GM13977 (cell line): Measurements from ENCODE around the gene PRKCA.

Experiments used
- DNase-seq: peaks from one replicate; pipeline ENCODE4 v3.0.0; 2012; ENCODE audit warnings: low spot score
- in situ Hi-C: fragments of 300-500 bp; cut with MboI; formaldehyde crosslinking; loops from one replicate; pipeline ENCODE4 v1.12.0; 2022; ENCODE audit warnings: low sequenced_read_pairs, low pct_unique_long_range_greater_than_20kb, mixed read lengths, inconsistent platforms; ENCODE audit not compliant: unreplicated experiment
- TF ChIP-seq, protein P1 (sequence below): IDR thresholded peaks from 2 replicates; pipeline ENCODE4 v1.5.1; 2012; ENCODE audit warnings: mild to moderate bottlenecking, control low read depth; ENCODE audit not compliant: insufficient read depth; ENCODE audit errors: extremely low read depth, missing control alignments

The PRKCA gene

DNA sequence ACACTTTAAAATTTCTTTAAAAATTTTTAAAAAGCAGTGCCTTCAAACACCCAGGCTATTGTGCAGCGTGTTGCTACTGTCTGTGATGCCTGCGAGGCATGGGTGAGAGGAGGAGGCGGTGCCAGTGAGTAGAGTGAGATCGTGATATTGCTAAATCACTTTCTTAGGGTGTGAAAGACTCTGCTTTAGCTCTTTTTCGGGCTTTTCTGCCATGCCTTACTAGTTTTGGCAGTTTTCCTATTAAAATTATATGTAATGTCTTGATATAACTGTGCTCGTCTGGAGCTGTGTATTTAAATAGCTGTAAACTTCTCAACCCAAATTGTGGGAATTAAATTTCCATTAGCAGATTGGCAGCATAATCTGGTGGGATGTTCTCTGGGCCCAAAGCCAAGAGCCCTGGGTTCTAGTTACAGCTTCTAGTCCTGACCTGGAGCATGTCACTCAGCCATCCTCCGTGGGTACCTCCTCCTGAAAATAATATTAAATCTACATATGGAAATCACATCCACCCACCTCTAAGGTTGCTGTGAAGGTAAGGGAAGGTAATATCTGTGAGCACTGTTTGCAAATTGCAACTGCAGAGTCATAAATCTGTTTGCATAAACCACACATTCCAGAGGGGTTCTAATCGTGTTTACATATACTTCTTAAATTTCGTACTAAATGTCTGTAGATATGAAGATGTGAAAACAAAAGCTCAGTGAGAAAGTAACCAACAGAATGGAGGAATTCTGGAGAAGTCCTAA lies 268.2 kb downstream of the PRKCA start:
- DNase-seq: no peak
- in situ Hi-C loops: loop anchor here (25.0 kb wide), 1 partner anchor 308 kb away; no protein-coding TSS in a partner anchor
- TF ChIP-seq, protein P1, sequence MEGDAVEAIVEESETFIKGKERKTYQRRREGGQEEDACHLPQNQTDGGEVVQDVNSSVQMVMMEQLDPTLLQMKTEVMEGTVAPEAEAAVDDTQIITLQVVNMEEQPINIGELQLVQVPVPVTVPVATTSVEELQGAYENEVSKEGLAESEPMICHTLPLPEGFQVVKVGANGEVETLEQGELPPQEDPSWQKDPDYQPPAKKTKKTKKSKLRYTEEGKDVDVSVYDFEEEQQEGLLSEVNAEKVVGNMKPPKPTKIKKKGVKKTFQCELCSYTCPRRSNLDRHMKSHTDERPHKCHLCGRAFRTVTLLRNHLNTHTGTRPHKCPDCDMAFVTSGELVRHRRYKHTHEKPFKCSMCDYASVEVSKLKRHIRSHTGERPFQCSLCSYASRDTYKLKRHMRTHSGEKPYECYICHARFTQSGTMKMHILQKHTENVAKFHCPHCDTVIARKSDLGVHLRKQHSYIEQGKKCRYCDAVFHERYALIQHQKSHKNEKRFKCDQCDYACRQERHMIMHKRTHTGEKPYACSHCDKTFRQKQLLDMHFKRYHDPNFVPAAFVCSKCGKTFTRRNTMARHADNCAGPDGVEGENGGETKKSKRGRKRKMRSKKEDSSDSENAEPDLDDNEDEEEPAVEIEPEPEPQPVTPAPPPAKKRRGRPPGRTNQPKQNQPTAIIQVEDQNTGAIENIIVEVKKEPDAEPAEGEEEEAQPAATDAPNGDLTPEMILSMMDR: no peak

DNA sequence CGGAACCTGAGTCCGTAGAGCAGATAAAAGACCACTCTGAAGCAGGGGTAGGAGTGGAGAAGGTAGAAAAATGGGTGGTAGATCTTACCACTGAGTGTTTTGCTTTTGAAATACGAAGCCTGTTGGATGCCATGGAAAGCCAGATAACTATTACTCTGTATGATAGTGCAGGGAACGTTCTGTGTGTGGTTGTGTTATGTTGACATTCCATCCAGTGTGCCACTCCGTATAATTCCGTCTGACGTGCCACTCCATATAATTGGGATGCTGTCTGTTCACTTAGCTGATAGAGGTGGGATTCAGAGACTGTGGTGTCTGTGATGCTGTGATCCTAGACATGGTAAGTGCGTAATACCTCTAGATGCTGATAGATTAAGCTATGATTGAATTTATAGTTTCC lies 269.3 kb downstream of the PRKCA start:
- TF ChIP-seq, protein P1: no peak
- in situ Hi-C loops: loop anchor here (25.0 kb wide), 1 partner anchor 309 kb away; no protein-coding TSS in a partner anchor
- no peak for DNase-seq

DNA sequence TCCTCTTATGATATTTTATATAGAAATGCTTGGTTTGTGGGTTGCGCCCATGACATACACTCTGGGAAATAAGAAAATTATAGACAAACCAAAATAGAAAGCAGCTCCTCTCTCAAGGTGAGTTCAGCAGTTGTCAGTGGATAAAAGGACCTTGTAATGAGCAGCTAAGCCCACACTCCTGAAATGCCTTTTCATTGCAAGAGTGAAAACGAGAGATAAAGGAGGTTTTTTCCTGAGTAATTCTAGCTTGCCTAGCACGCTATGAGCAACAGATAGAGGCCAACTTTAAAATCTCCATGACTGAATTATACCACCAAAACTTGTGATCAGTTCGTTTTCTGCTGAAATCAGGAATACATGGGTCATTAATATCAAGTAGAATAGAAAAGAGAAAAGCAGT lies 270.7 kb downstream of the PRKCA start:
- DNase-seq: no peak
- TF ChIP-seq, protein P1: no peak
- in situ Hi-C loops: loop anchor here (25.0 kb wide), 1 partner anchor 311 kb away; no protein-coding TSS in a partner anchor

DNA sequence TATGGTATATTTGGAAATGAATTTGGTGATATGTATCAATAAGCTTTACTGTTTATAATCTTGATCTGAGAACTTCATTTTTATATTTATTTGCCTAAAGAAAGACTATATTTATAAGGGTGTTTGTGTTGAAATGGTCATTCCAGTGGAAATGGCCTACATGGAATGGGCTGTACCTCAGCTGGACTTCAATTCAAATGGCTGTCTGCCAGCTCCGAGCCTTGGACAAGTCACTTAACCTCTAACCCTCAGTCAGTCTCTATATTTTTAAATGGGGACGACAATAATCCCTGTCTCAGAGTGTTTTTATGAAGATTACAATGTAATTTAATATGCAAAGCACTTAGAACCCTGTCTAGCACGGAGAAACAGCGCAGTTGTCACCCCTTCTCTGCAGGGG lies 271.7 kb downstream of the PRKCA start:
- TF ChIP-seq, protein P1: no peak
- in situ Hi-C loops: loop anchor here (25.0 kb wide), 1 partner anchor 312 kb away; no protein-coding TSS in a partner anchor
- DNase-seq: no peak

DNA sequence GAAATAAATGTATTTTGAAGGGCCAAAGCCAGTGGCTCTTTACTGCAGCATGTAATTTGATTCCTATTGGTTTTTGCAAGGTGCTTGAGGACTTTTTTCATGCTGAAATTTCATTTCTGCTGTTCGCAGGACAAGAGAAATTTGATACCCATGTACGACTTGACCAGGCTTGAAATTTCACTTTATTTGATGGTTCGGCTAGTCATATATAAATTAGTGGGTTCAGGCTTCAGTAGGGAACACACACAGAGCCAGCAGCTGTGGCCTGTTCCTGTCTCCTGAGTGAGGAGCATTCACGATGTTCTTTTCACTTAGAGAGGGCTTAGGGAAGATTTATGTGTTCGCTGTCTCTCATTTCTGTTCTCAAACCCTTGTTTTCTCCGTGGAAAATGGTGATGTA lies 274.1 kb downstream of the PRKCA start:
- DNase-seq: no peak
- TF ChIP-seq, protein P1: no peak
- in situ Hi-C loops: no loop called here

DNA sequence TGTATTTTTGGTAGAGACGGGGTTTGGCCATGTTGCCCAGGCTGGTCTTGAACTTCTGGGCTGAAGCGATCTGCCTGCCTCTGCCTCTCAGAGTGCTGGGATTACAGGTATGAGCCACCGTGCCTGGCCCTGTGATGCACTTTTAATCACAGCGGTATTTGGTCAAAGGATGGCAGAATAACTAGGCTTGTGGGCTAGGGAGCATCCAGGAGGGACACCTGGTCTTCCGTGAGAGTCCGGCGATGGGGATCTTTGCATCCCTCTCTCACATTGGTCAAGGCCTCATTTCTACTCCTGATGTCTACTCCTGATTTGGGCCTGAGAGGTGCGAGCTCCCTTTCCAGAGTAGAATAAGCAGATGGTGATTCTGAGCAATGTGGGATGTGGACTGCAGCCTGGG lies 274.6 kb downstream of the PRKCA start:
- in situ Hi-C loops: no loop called here
- DNase-seq: no peak
- TF ChIP-seq, protein P1: no peak
